Measurements from ENCODE around the gene RHEB. TPM values are rescaled to one million over a fixed set of nuclear protein-coding genes. Genes with fewer than 3 reads are reported as not detected.

RHEB gene
- total and polyA plus RNA-seq, 11 donors: 81.4 to 155 (median 106) TPM

DNA sequence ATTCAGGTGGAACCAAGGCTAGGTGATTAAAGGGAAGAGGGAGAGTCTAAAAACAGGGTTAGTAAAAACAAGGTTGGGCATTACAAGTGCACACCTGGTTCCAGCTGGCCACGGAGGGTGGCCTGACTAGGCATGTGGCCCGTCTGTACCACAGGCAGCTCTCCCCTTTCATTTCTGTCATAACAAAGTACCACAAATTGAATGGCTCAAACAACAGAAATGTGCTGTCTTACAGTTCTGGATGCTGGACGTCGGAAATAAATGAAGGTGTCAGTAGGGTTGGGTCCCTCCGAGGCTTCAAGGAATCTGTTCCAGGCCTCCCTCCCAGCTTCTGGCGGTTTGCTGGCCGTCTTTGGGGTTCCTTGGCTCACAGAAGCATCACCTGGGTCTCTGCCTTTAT is 96.5 kb downstream of the RHEB start:
- H3K27ac ChIP-seq: no peak overlapping the region

GRCh38 chr7:151422212-151422611 is 97.5 kb downstream of the RHEB start:
- no peak overlapping the region for H3K27ac ChIP-seq
- H3K9me3 ChIP-seq: peaks cover 0 to 17% (median 4%) of the 10 kb centered on the region in 12 donors
- intact Hi-C loops (cut with DNase I): no loop called here
- no peak for ATAC-seq
- peaks cover 0 to 8% (median 0%) of the 10 kb centered on the region in 9 donors for H3K27me3 ChIP-seq
- peaks cover 0 to 16% (median 2%) of the 10 kb centered on the region in 12 donors for H3K4me1 ChIP-seq
- H3K4me3 ChIP-seq: no peak overlapping the region
- DNase-seq: no peak
- 72 to 83% (median 81%) methylated on average over 5 of the region's 5 CpGs for WGBS, 4 donors
- TF ChIP-seq POLR2A (IDR thresholded peaks at IDR 0.05) (no peak), CTCF (IDR thresholded peaks at IDR 0.05) (no peak)
- H3K36me3 ChIP-seq: no peaks in the 10 kb centered on the region

More for the DNA sequence above, 96.5 kb downstream of the RHEB start:
- Histone ChIP-seq H3K4me1 (peaks cover 0 to 14% (median 2%) of the 10 kb centered on the region in 12 donors), H3K9me3 (peaks cover 0 to 17% (median 4%) of the 10 kb centered on the region in 12 donors), H3K4me3 (no peak overlapping the region), H3K36me3 (no peaks in the 10 kb centered on the region), H3K27me3 (peaks cover 0 to 12% (median 0%) of the 10 kb centered on the region in 9 donors)
- WGBS, 4 donors: 78 to 83% (median 81%) methylated on average over 7 of the region's 7 CpGs
- TF ChIP-seq CTCF (IDR thresholded peaks at IDR 0.05): no peak
- no peak for DNase-seq
- intact Hi-C loops (cut with DNase I): no loop called here
- no peak for ATAC-seq

DNA sequence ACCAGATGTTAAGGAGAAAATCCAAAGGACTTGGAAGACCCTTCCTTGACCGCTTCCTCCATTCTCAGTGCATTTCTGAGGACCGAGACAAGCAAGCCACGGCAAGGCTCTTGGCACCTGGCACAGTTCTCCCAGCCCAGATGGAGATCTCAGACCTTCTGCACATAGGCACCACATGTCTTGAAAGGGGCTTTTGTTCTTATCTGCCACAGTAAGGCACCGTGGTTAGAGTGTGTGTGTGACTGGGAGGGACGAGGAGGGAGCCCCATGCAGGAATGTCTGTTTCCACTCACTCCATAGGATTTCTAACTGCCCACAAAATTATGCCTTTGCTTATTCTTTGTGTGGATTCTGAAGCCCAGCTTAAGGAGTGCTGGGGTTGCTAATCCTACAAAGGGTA is 99.6 kb downstream of the RHEB start:
- no peaks in the 10 kb centered on the region for H3K36me3 ChIP-seq
- DNase-seq (no peak), ATAC-seq (no peak)
- intact Hi-C loops (cut with DNase I): no loop called here
- 62 to 72% (median 67%) methylated on average over 5 of the region's 5 CpGs for WGBS, 4 donors
- peaks cover 0 to 21% (median 0%) of the 10 kb centered on the region in 12 donors for H3K4me1 ChIP-seq
- no peak overlapping the region for H3K27ac ChIP-seq
- H3K9me3 ChIP-seq: peaks cover 0 to 17% (median 4%) of the 10 kb centered on the region in 12 donors
- no peak overlapping the region for H3K4me3 ChIP-seq
- peaks cover 0 to 17% (median 0%) of the 10 kb centered on the region in 9 donors for H3K27me3 ChIP-seq
- TF ChIP-seq CTCF (IDR thresholded peaks at IDR 0.05) (no peak), POLR2A (IDR thresholded peaks at IDR 0.05) (no peak)

GRCh38 chr7:151416941-151417315 is 102.8 kb downstream of the RHEB start:
- intact Hi-C loops (cut with DNase I): loop anchor here in 1 of 10 donors (5.0 kb wide), 1 partner anchor 35 kb away; no protein-coding TSS in a partner anchor
- peak in 2 of 4 donors; percentile 20 to 45 for ATAC-seq
- TF ChIP-seq POLR2A (IDR thresholded peaks at IDR 0.05): no peak
- no peak for TF ChIP-seq CTCF (IDR thresholded peaks at IDR 0.05)

More at GRCh38 chr7:151416941-151417315, 102.8 kb downstream of the RHEB start:
- no peak overlapping the region for H3K27ac ChIP-seq
- H3K36me3 ChIP-seq: no peaks in the 10 kb centered on the region
- H3K9me3 ChIP-seq: peaks cover 0 to 17% (median 4%) of the 10 kb centered on the region in 12 donors
- H3K27me3 ChIP-seq: peaks cover 0 to 32% (median 2%) of the 10 kb centered on the region in 9 donors
- no peak for DNase-seq
- H3K4me3 ChIP-seq: no peak overlapping the region
- H3K4me1 ChIP-seq: peaks cover 0 to 21% (median 0%) of the 10 kb centered on the region in 12 donors
- WGBS, 4 donors: 39 to 52% (median 46%) methylated on average over 11 of the region's 11 CpGs

Measured in heart left ventricle (tissue), 16 donors.